ENCODE measurements around the gene OR10V1. TPM values are rescaled to one million over a fixed set of nuclear protein-coding genes. Genes with fewer than 3 reads are reported as not detected.

The OR10V1 gene
- total and polyA plus RNA-seq, 10 donors: not detected

GRCh38 chr11:59728154-59728553 is 14.5 kb upstream of the OR10V1 start:
- Histone ChIP-seq H3K4me1 (peaks cover 0 to 4% (median 0%) of the 10 kb centered on the region in 6 donors), H3K27ac (peak overlapping the region in 6 of 8 donors; percentile 53 to 86 (median 76)), H3K36me3 (no peaks in the 10 kb centered on the region), H3K9me3 (no peaks in the 10 kb centered on the region), H3K4me3 (peak overlapping the region in 1 of 8 donors; percentile 15), H3K27me3 (replicated peaks in 1 of 7) (peaks cover 0 to 2% (median 0%) of the 10 kb centered on the region in 7 donors)
- no peak for DNase-seq
- intact Hi-C loops (cut with DNase I; ENCODE audit: low total_unique reads): no loop called here
- WGBS, 5 donors: 49 to 80% (median 70%) methylated on average over 3 of the region's 3 CpGs
- TF ChIP-seq POLR2AphosphoS5 (IDR thresholded peaks at IDR 0.05) (no peak), POLR2A (IDR thresholded peaks at IDR 0.05) (no peak), CTCF (IDR thresholded peaks at IDR 0.05 in 8 of 11, conservative IDR thresholded peaks at IDR 0.05 in 3 of 11) (no peak)

GRCh38 chr11:59727426-59727825 is 13.8 kb upstream of the OR10V1 start:
- Histone ChIP-seq H3K4me1 (peaks cover 0 to 4% (median 0%) of the 10 kb centered on the region in 6 donors), H3K27ac (peak overlapping the region in 5 of 8 donors; percentile 31 to 86 (median 79)), H3K27me3 (replicated peaks in 1 of 7) (peaks cover 0 to 5% (median 0%) of the 10 kb centered on the region in 7 donors), H3K9me3 (no peaks in the 10 kb centered on the region), H3K36me3 (no peaks in the 10 kb centered on the region), H3K4me3 (no peak overlapping the region)
- intact Hi-C loops (cut with DNase I; ENCODE audit: low total_unique reads): no loop called here
- no peak for DNase-seq
- WGBS, 5 donors: 84 to 100% (median 91%) methylated on average over 1 of the region's 1 CpG
- TF ChIP-seq POLR2A (IDR thresholded peaks at IDR 0.05) (no peak), POLR2AphosphoS5 (IDR thresholded peaks at IDR 0.05) (no peak), CTCF (IDR thresholded peaks at IDR 0.05 in 8 of 11, conservative IDR thresholded peaks at IDR 0.05 in 3 of 11) (no peak)

- Histone ChIP-seq H3K27me3 (replicated peaks in 1 of 7) (peaks cover 0 to 30% (median 0%) of the 10 kb centered on the region in 7 donors), H3K36me3 (no peaks in the 10 kb centered on the region), H3K4me3 (no peak overlapping the region), H3K4me1 (peaks cover 0 to 4% (median 0%) of the 10 kb centered on the region in 6 donors), H3K9me3 (no peaks in the 10 kb centered on the region), H3K27ac (no peak overlapping the region)
- intact Hi-C loops (cut with DNase I; ENCODE audit: low total_unique reads): no loop called here
- TF ChIP-seq CTCF (IDR thresholded peaks at IDR 0.05 in 8 of 11, conservative IDR thresholded peaks at IDR 0.05 in 3 of 11) (no peak), POLR2AphosphoS5 (IDR thresholded peaks at IDR 0.05) (no peak), POLR2A (IDR thresholded peaks at IDR 0.05) (no peak)
- WGBS, 5 donors: 67 to 86% (median 78%) methylated on average over 3 of the region's 3 CpGs
- no peak for DNase-seq
These were observed 10.4 kb upstream of the OR10V1 start for GRCh38 chr11:59724066-59724465.

GRCh38 chr11:59719556-59719955 is 5.9 kb upstream of the OR10V1 start:
- H3K27me3 ChIP-seq (replicated peaks in 1 of 7): peaks cover 0 to 39% (median 0%) of the 10 kb centered on the region in 7 donors
- WGBS, 5 donors: 58 to 93% (median 89%) methylated on average over 2 of the region's 2 CpGs
- H3K36me3 ChIP-seq: no peaks in the 10 kb centered on the region
- no peak for TF ChIP-seq POLR2A (IDR thresholded peaks at IDR 0.05)
- TF ChIP-seq CTCF (IDR thresholded peaks at IDR 0.05 in 8 of 11, conservative IDR thresholded peaks at IDR 0.05 in 3 of 11): no peak
- no peak for TF ChIP-seq POLR2AphosphoS5 (IDR thresholded peaks at IDR 0.05)
- no peak overlapping the region for H3K4me3 ChIP-seq
- no peak overlapping the region for H3K27ac ChIP-seq
- H3K4me1 ChIP-seq: no peaks in the 10 kb centered on the region
- no peaks in the 10 kb centered on the region for H3K9me3 ChIP-seq
- no peak for DNase-seq
- intact Hi-C loops (cut with DNase I; ENCODE audit: low total_unique reads): no loop called here

All from spleen (tissue), 11 donors.